GM10266 (cell line): Measurements from ENCODE around the gene MGAT5.

Source experiments
- DNase-seq: peaks from one replicate; pipeline ENCODE4 v3.0.0; 2012; ENCODE audit errors: extremely low spot score
- TF ChIP-seq, protein P1 (sequence below): IDR thresholded peaks from 2 replicates; pipeline ENCODE4 v1.5.1; 2012; ENCODE audit warnings: mild to moderate bottlenecking, low read depth; ENCODE audit not compliant: control insufficient read depth, insufficient read depth; ENCODE audit errors: missing control alignments

The MGAT5 gene

GRCh38 chr2:134252092-134252750, 1.7 kb upstream of the MGAT5 start:
- no peak for DNase-seq
- TF ChIP-seq, protein P1, sequence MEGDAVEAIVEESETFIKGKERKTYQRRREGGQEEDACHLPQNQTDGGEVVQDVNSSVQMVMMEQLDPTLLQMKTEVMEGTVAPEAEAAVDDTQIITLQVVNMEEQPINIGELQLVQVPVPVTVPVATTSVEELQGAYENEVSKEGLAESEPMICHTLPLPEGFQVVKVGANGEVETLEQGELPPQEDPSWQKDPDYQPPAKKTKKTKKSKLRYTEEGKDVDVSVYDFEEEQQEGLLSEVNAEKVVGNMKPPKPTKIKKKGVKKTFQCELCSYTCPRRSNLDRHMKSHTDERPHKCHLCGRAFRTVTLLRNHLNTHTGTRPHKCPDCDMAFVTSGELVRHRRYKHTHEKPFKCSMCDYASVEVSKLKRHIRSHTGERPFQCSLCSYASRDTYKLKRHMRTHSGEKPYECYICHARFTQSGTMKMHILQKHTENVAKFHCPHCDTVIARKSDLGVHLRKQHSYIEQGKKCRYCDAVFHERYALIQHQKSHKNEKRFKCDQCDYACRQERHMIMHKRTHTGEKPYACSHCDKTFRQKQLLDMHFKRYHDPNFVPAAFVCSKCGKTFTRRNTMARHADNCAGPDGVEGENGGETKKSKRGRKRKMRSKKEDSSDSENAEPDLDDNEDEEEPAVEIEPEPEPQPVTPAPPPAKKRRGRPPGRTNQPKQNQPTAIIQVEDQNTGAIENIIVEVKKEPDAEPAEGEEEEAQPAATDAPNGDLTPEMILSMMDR = no peak

DNA sequence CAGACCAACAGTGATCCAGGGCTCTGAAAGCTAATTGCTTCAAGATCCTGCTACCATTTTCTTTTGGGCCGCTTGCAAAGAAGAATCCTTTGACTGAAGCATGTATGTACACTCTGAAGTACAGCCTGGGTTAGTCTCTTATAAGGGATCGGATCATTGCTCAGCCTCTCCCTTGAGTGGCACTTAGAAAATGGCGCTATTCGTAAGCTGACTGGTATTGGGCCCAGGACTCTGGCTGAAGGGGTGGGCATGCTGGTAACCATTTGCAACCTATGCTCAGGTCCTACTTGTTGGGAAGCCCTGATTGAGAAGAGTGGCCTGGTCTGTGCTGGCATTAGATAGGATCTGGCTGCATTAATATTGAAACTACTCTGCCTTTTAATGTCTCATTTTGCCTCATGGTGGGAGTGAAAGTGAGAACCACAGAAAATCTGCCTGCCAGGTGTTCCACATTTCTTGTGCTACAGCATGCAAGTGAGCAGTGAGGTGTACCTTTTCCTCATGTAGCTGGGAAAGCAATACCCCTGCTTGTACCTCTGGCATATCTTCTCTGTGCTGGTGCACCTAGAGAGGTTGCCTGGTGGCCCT, 661 bp upstream of the MGAT5 start:
- DNase-seq = no peak
- TF ChIP-seq, protein P1 = no peak

GRCh38 chr2:134254824-134255223, 952 bp downstream of the MGAT5 start:
- DNase-seq = no peak
- TF ChIP-seq, protein P1 = no peak

DNA sequence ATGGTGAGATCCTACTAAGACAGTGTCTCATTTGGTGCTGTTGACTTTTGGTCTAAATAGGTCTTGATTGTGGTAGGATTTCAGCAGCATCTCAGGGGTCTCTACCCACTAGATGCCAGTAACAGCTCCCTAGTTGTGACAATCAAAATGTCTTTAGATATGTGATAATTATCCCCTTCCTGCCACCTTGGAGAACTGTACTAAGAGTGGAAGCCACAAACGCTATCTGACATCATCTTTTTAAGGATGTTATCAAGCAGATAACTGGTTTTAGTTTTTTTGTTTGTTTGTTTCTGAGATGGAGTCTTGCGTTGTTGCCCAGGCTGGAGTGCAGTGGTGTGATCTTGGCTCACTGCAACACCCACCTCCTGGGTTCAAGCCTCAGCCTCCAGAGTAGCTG, 3.1 kb downstream of the MGAT5 start:
- DNase-seq = no peak
- TF ChIP-seq, protein P1 = no peak

DNA sequence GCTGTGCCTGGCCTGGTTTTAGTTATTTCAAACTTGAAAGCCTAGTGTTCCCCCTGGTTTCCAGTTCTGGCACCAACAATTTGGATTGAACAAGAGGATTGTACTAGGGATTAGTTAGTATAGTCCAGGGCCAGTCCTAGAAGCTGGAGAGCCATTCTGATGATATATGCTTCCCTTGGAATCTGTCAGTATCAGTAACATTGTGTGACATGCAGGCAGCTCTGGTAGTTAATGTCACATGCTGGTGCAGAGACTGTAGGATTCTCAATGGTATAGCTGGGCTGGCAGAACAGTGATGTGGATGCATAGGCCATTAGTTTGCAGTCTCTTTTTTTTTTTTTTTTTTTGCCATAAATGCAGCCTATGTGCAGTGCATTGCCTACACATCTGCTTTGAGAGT, 3.6 kb downstream of the MGAT5 start:
- TF ChIP-seq, protein P1 = no peak
- DNase-seq = no peak

- DNase-seq = no peak
- TF ChIP-seq, protein P1 = no peak
These were observed 4.3 kb downstream of the MGAT5 start for GRCh38 chr2:134257965-134258683.

DNA sequence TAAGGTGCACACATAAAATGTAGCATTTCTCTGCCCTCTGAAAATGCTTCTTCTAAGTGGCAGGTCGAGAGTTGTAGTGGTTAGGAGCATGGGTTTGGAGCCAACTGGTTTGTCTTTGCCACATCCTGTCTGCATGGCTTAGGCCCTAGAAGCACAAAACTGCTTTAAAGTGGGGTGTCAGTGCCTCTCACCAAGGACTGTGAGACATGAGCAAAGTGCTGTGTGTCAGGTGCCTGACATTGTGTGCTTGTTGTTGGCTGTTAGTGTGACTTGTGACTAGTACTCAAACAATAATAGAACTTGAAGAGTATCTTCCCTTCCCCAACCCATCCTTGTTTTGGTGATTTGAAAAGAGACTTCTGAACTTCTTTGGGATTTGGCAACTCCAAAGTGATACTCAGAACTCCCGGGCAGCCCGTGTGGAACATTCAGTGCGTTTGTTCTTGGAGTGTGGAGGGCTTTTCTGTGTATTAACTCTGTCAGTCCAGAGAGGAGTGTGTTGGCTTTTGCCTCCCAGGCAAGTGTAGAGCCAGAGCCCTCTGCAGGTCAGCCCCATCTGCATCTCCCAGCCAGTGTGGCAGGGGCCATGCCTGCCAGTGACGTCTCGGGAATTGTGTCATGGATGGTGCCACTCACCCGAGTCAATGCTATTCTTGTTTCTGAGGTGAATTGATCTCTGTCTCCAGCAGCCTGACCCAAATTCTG, 5.0 kb downstream of the MGAT5 start:
- TF ChIP-seq, protein P1 = peak; percentile 6
- no peak for DNase-seq
